C4-2B (cell line): ENCODE data around the gene PLP2.

Source experiments
- CTCF ChIP-seq: fragments of 450-650 bp; conservative IDR thresholded peaks from 2 replicates; pipeline ENCODE4 v1.5.1; 2017; ENCODE audit warnings: mild to moderate bottlenecking
- ZFX ChIP-seq: fragments of 450-650 bp; IDR thresholded peaks from 2 replicates; pipeline ENCODE4 v1.6.1; 2017

- no peak for TF ChIP-seq CTCF
- TF ChIP-seq ZFX, result no peak
These were observed 15.3 kb downstream of the PLP2 start for GRCh38 chrX:49187028-49187394.
